Naive B cell (primary cell): ENCODE results near the gene PHF23. TPM values are rescaled to one million over a fixed set of nuclear protein-coding genes. Genes with fewer than 3 reads are reported as not detected.

Source experiments
- ATAC-seq, 2 donors: fragments of 150-1000 bp; cut with Tn5 transposase; 2 replicates each; pipeline ENCODE4 v1.10.0; 2021; ENCODE audit warnings: low read depth in 2 of 2, mild to moderate bottlenecking in 2 of 2, moderate library complexity in 2 of 2
- DNase-seq: peaks from one replicate; pipeline ENCODE4 v3.0.0; 2022
- H3K27ac Mint-ChIP-seq, 6 donors: one replicate each; pipeline ENCODE4 v1.8.0; 2020 to 2022; ENCODE audit warnings: mild to moderate bottlenecking in 6 of 6, mixed read lengths in 6 of 6, moderate library complexity in 5 of 6, inconsistent platforms in 2 of 6
- H3K27me3 Mint-ChIP-seq, 3 donors: one replicate each; pipeline ENCODE4 v1.8.0; 2021 to 2022; ENCODE audit warnings: mixed read lengths in 3 of 3, mild to moderate bottlenecking in 1 of 3
- H3K36me3 Mint-ChIP-seq, 2 donors: one replicate each; pipeline ENCODE4 v1.8.0; 2020 to 2022; ENCODE audit warnings: mixed read lengths in 2 of 2, inconsistent platforms in 1 of 2, mild to moderate bottlenecking in 1 of 2
- H3K4me1 Mint-ChIP-seq, 3 donors: one replicate each; pipeline ENCODE4 v1.8.0; 2020 to 2022; ENCODE audit warnings: mixed read lengths in 3 of 3, inconsistent platforms in 1 of 3, mild to moderate bottlenecking in 1 of 3, moderate library complexity in 1 of 3
- H3K4me3 Mint-ChIP-seq, 8 donors: one replicate each; pipeline ENCODE4 v1.8.0; 2020 to 2022; ENCODE audit warnings: mild to moderate bottlenecking in 8 of 8, mixed read lengths in 8 of 8, moderate library complexity in 8 of 8, inconsistent platforms in 2 of 8
- H3K9me3 Mint-ChIP-seq, 7 donors: one replicate each; pipeline ENCODE4 v1.8.0; 2020 to 2022; ENCODE audit warnings: mixed read lengths in 7 of 7, mild to moderate bottlenecking in 5 of 7, inconsistent platforms in 2 of 7, moderate library complexity in 1 of 7
- polyA plus RNA-seq, 6 donors: library from polyadenylated mRNA; unstranded; fragments of 300-500 nt; fragmentation: Illumina TruSeq; gene quantifications; one replicate each; pipeline ENCODE4 v1.2.3, GENCODE V29; 2021; ENCODE audit warnings: low read depth in 6 of 6

Gene PHF23
- polyA plus RNA-seq, 6 donors from 2014 or later: 11.9 to 24.2 (median 20.5) TPM

- Mint-ChIP-seq H3K36me3 (no peaks in the 10 kb centered on the region), H3K9me3 (peaks cover 0 to 3% (median 0%) of the 10 kb centered on the region in 7 donors), H3K4me1 (peaks cover 2 to 6% (median 6%) of the 10 kb centered on the region in 3 donors), H3K27me3 (no peaks in the 10 kb centered on the region), H3K4me3 (no peak overlapping the region), H3K27ac (no peak overlapping the region)
- DNase-seq: no peak
- no peak for ATAC-seq
Measured at GRCh38 chr17:7191069-7191468, 48.2 kb downstream of the PHF23 start.

DNA sequence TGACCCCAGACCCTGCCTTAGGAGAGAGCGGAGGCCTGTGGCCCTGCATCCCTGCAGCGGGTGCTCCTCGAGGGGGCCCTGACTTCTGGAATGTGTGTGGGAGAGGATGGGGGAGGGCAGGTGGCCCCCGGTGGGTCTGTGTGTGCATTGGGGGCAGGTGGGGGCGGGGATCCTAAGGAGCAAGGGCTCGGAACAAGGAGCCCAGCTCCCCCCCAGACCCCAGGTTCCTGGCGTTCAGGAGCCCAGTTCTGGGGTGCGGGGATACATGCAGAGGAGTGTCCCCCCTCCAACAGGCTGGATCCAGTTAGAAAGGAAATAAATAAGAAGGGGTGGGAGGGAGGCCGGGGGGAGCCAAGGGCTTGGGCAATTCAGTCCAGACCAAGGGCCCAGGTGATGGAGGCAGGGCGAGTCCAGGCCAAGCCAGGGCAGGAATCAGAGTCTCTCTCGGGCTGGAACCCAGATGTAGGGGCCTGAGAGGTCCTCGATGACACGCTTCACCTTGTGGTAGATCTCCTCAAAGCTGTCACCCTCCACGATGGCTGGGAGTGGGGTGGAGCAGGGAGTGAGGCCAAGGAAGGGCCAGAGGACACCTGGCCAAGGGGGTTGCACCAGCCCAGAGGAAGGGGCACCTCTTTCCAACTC lies 48.9 kb downstream of the PHF23 start:
- Mint-ChIP-seq H3K9me3 (peaks cover 0 to 3% (median 0%) of the 10 kb centered on the region in 7 donors), H3K27me3 (no peaks in the 10 kb centered on the region), H3K27ac (no peak overlapping the region), H3K36me3 (no peaks in the 10 kb centered on the region), H3K4me3 (no peak overlapping the region), H3K4me1 (peaks cover 2 to 6% (median 6%) of the 10 kb centered on the region in 3 donors)
- no peak for DNase-seq
- no peak for ATAC-seq

GRCh38 chr17:7186241-7186640 lies 53.0 kb downstream of the PHF23 start:
- Mint-ChIP-seq H3K36me3 (no peaks in the 10 kb centered on the region), H3K4me1 (peaks cover 2 to 6% (median 6%) of the 10 kb centered on the region in 3 donors), H3K9me3 (peaks cover 0 to 3% (median 0%) of the 10 kb centered on the region in 7 donors), H3K27me3 (no peaks in the 10 kb centered on the region), H3K4me3 (no peak overlapping the region), H3K27ac (peak overlapping the region in 1 of 6 donors; percentile 56)
- DNase-seq (no peak), ATAC-seq (no peak)

Other genes starting within 250 kb of the PHF23 start
- 1 to 10 TPM in 3 of 6 donors, under 1 TPM in 2, not detected in 1; 0.27 to 2.5 (median 1.4) TPM for gene ALOX12, start 243.4 kb downstream of the PHF23 start, polyA plus RNA-seq
- 100 to 1,000 TPM; 678 to 895 (median 858) TPM for gene RNASEK, start 226.8 kb downstream of the PHF23 start, polyA plus RNA-seq
- gene BCL6B, start 216.4 kb downstream of the PHF23 start, polyA plus RNA-seq: under 1 TPM in 3 of 6 donors, not detected in 3; 0.21 to 0.36 (median 0.29) TPM
- 1 to 10 TPM in 5 of 6 donors, under 1 TPM in 1; 0.66 to 3.0 (median 2.4) TPM for gene SLC16A13, start 203.4 kb downstream of the PHF23 start, polyA plus RNA-seq
- gene SLC16A11, start 195.4 kb downstream of the PHF23 start, polyA plus RNA-seq: 1 to 10 TPM in 5 of 6 donors, not detected in 1; 1.8 to 3.6 (median 2.3) TPM
- under 1 TPM in 1 of 6 donors, not detected in 5; 0.82 TPM for gene CLEC10A, start 159.2 kb downstream of the PHF23 start, polyA plus RNA-seq
- not detected for gene ASGR2, start 124.6 kb downstream of the PHF23 start, polyA plus RNA-seq
- under 1 TPM in 1 of 6 donors, not detected in 5; 0.19 TPM for gene ASGR1, start 60.1 kb downstream of the PHF23 start, polyA plus RNA-seq
- gene DLG4, start 19.6 kb downstream of the PHF23 start, polyA plus RNA-seq: under 1 TPM in 5 of 6 donors, not detected in 1; 0.06 to 0.29 (median 0.22) TPM
- gene ACADVL, start 19.5 kb downstream of the PHF23 start, polyA plus RNA-seq: 100 to 1,000 TPM in 1 of 6 donors, 10 to 100 TPM in 5; 63.9 to 102 (median 75.0) TPM
- gene DVL2, start 4.9 kb downstream of the PHF23 start, polyA plus RNA-seq: 10 to 100 TPM; 23.4 to 33.1 (median 25.5) TPM
- gene GABARAP, start 3.0 kb upstream of the PHF23 start, polyA plus RNA-seq: 1,000 to 10,000 TPM in 4 of 6 donors, 100 to 1,000 TPM in 2; 833 to 1,381 (median 1,181) TPM
- gene CTDNEP1, start 12.3 kb upstream of the PHF23 start, polyA plus RNA-seq: 10 to 100 TPM; 44.6 to 90.2 (median 53.0) TPM
- 10 to 100 TPM; 54.2 to 94.8 (median 80.6) TPM for gene ELP5, start 12.8 kb upstream of the PHF23 start, polyA plus RNA-seq
- 1 to 10 TPM in 5 of 6 donors, not detected in 1; 2.9 to 6.9 (median 4.8) TPM for gene CLDN7, start 23.0 kb upstream of the PHF23 start, polyA plus RNA-seq
- gene SLC2A4, start 42.3 kb upstream of the PHF23 start, polyA plus RNA-seq: not detected
- not detected for gene YBX2, start 55.2 kb upstream of the PHF23 start, polyA plus RNA-seq
- gene EIF5A, start 68.2 kb upstream of the PHF23 start, polyA plus RNA-seq: 100 to 1,000 TPM; 195 to 802 (median 516) TPM
- 100 to 1,000 TPM; 103 to 131 (median 107) TPM for gene GPS2, start 75.9 kb upstream of the PHF23 start, polyA plus RNA-seq
- 1 to 10 TPM in 5 of 6 donors, not detected in 1; 1.2 to 2.7 (median 1.9) TPM for gene NEURL4, start 89.9 kb upstream of the PHF23 start, polyA plus RNA-seq
- 100 to 1,000 TPM; 117 to 177 (median 155) TPM for gene ACAP1, start 97.1 kb upstream of the PHF23 start, polyA plus RNA-seq
- 10 to 100 TPM in 2 of 6 donors, 1 to 10 TPM in 4; 3.3 to 13.2 (median 8.3) TPM for gene KCTD11, start 112.7 kb upstream of the PHF23 start, polyA plus RNA-seq
- gene TMEM95, start 115.7 kb upstream of the PHF23 start, polyA plus RNA-seq: not detected
- 1 to 10 TPM; 1.2 to 4.2 (median 2.5) TPM for gene TNK1, start 141.6 kb upstream of the PHF23 start, polyA plus RNA-seq
- gene PLSCR3, start 155.1 kb upstream of the PHF23 start, polyA plus RNA-seq: 10 to 100 TPM; 43.1 to 73.4 (median 59.1) TPM
- gene TMEM256, start 164.6 kb upstream of the PHF23 start, polyA plus RNA-seq: 10 to 100 TPM; 73.4 to 90.2 (median 81.3) TPM
- gene NLGN2, start 168.4 kb upstream of the PHF23 start, polyA plus RNA-seq: not detected
- gene SPEM1, start 180.9 kb upstream of the PHF23 start, polyA plus RNA-seq: not detected
- gene SPEM2, start 186.2 kb upstream of the PHF23 start, polyA plus RNA-seq: not detected
- gene SPEM3, start 189.4 kb upstream of the PHF23 start, polyA plus RNA-seq: not detected
- 10 to 100 TPM in 5 of 6 donors, 1 to 10 TPM in 1; 9.6 to 19.8 (median 13.5) TPM for gene TMEM102, start 196.0 kb upstream of the PHF23 start, polyA plus RNA-seq
- gene FGF11, start 200.1 kb upstream of the PHF23 start, polyA plus RNA-seq: under 1 TPM in 1 of 6 donors, not detected in 5; 0.16 TPM
- 10 to 100 TPM; 12.6 to 21.6 (median 15.6) TPM for gene CHRNB1, start 205.6 kb upstream of the PHF23 start, polyA plus RNA-seq
- gene ZBTB4, start 240.2 kb upstream of the PHF23 start, polyA plus RNA-seq: 10 to 100 TPM in 4 of 6 donors, 1 to 10 TPM in 2; 5.3 to 19.2 (median 10.5) TPM
- gene SLC35G6, start 242.0 kb upstream of the PHF23 start, polyA plus RNA-seq: under 1 TPM in 2 of 6 donors, not detected in 4; 0.14 to 0.39 TPM
- gene POLR2A, start 244.9 kb upstream of the PHF23 start, polyA plus RNA-seq: 10 to 100 TPM; 13.6 to 88.9 (median 47.1) TPM